Panc1 (cell line): ENCODE measurements around the gene DBH. TPM values are rescaled to one million over a fixed set of nuclear protein-coding genes. Genes with fewer than 3 reads are reported as not detected.
A peak's percentile ranks its signal among the peaks of the same experiment; 100 is the strongest.

Experiments
- ATAC-seq: fragments of 200-7000 bp; cut with Tn5 transposase; 2 replicates; pipeline ENCODE4 v1.9.1; 2020; ENCODE audit warnings: mild to moderate bottlenecking, moderate library complexity
- BruUV-seq: library from RNA; stranded (reverse); fragments of 400-500 nt; replicated peaks from 2 replicates; lab custom pipeline; 2021; lab: Mats Ljungman, UMichigan
- CTCF ChIA-PET: fragments of 300-600 bp; sonication (Branson Sonifier 250); formaldehyde crosslinking; loops from one replicate; lab custom pipeline; 2022; ENCODE audit warnings: antibody characterized with exemption; lab: Charles Lee
- POLR2A ChIA-PET: fragments of 300-600 bp; sonication (Branson Sonifier 250); formaldehyde crosslinking; loops from one replicate; lab custom pipeline; 2022; ENCODE audit warnings: antibody characterized with exemption; lab: Charles Lee
- DNase-seq: peaks from one replicate; pipeline ENCODE4 v3.0.0-alpha.2; 2010; ENCODE audit warnings: low read depth, low spot score
- H3K27ac ChIP-seq: 2 replicates; pipeline ENCODE4 v1.5.1; 2011; ENCODE audit warnings: mild to moderate bottlenecking, low read length, inconsistent platforms
- H3K27me3 ChIP-seq: fragments of 200-500 bp; sonication (Bioruptor generic); 2 replicates; pipeline ENCODE4 v1.6.0; 2014; ENCODE audit warnings: low read length, inconsistent platforms; ENCODE audit not compliant: control insufficient read depth, insufficient read depth
- H3K36me3 ChIP-seq: fragments of 200-500 bp; sonication (Bioruptor generic); 2 replicates; pipeline ENCODE4 v1.5.1; 2014; ENCODE audit warnings: inconsistent platforms, mild to moderate bottlenecking, low read length, moderate library complexity; ENCODE audit not compliant: control insufficient read depth, insufficient read depth
- H3K4me1 ChIP-seq: 2 replicates; pipeline ENCODE4 v1.5.1; 2011; ENCODE audit warnings: inconsistent platforms, mild to moderate bottlenecking, low read length, moderate library complexity; ENCODE audit not compliant: control insufficient read depth, insufficient read depth
- H3K4me3 ChIP-seq, 2 experiments: 2 replicates each; pipeline ENCODE4 v1.5.1; 2011 to 2012; ENCODE audit warnings: low read depth in 2 of 2, low read length in 2 of 2, mild to moderate bottlenecking in 2 of 2, inconsistent platforms in 1 of 2, moderate library complexity in 1 of 2
- H3K9me3 ChIP-seq: fragments of 200-500 bp; sonication (Bioruptor generic); 2 replicates; pipeline ENCODE4 v1.5.1; 2014; ENCODE audit warnings: low read depth, mild to moderate bottlenecking, inconsistent platforms, low read length, moderate library complexity; ENCODE audit not compliant: control insufficient read depth, insufficient read depth
- CTCF ChIP-seq: fragments of 450-650 bp; IDR thresholded peaks from 2 replicates; pipeline ENCODE4 v1.5.1; 2017; ENCODE audit warnings: mild to moderate bottlenecking
- POLR2AphosphoS5 ChIP-seq: IDR thresholded peaks from 2 replicates; pipeline ENCODE4 v1.6.1; 2012; ENCODE audit warnings: mild to moderate bottlenecking, low read depth, low read length, moderate library complexity
- REST ChIP-seq, 2 experiments: IDR thresholded peaks; 2 replicates each; pipeline ENCODE4 v1.6.1; 2011 to 2012; ENCODE audit warnings: low read depth in 2 of 2, control low read depth in 1 of 2, low read length in 1 of 2, mild to moderate bottlenecking in 1 of 2, moderate library complexity in 1 of 2; ENCODE audit not compliant: insufficient read depth in 1 of 2
- SIN3A ChIP-seq: IDR thresholded peaks from 2 replicates; pipeline ENCODE4 v1.6.1; 2012; ENCODE audit warnings: low read depth, mild to moderate bottlenecking, low read length, moderate library complexity, borderline replicate concordance; ENCODE audit not compliant: insufficient read depth
- TCF7L2 ChIP-seq: IDR thresholded peaks from 2 replicates; pipeline ENCODE4 v1.6.1; 2011; ENCODE audit warnings: mild to moderate bottlenecking, low read depth, low read length, inconsistent platforms
- in situ Hi-C: cut with HindIII; loops from 2 replicates; pipeline ENCODE4 v1.10.0; 2016; ENCODE audit warnings: low sequenced_read_pairs, low pct_unique_long_range_greater_than_20kb
- intact Hi-C: fragments of 100-400 bp; cut with micrococcal nuclease; formaldehyde crosslinking; loops from one replicate; pipeline ENCODE4 v1.10.0; 2022; ENCODE audit not compliant: unreplicated experiment
- total RNA-seq: library from RNA; stranded (reverse); gene quantifications from one replicate; pipeline ENCODE4 v1.2.1, GENCODE V29; 2021; ENCODE audit not compliant: unreplicated experiment

The DBH gene
- total RNA-seq, 1 experiment from 2014 or later: not detected

- no peaks in the 10 kb centered on the region for H3K27me3 ChIP-seq
These were observed 48.7 kb upstream of the DBH start for GRCh38 chr9:133587466-133587865.

GRCh38 chr9:133589454-133590227 lies 46.5 kb upstream of the DBH start:
- Histone ChIP-seq H3K27me3 (no peaks in the 10 kb centered on the region), H3K4me3 (no peak overlapping the region), H3K4me1 (peaks cover under 1% of the 10 kb centered on the region; the same call in 1 of the 2 replicates), H3K36me3 (no peaks in the 10 kb centered on the region), H3K9me3 (no peaks in the 10 kb centered on the region), H3K27ac (no peak overlapping the region)
- ChIA-PET CTCF (no interaction called here), POLR2A (no interaction called here)
- TF ChIP-seq REST (IDR thresholded peaks at IDR 0.05; ENCODE audit: insufficient read depth in 1 of 2, low read depth in 2 of 2, low read length in 1 of 2): no peak
- no peak for TF ChIP-seq SIN3A
- peak; percentile 84 for TF ChIP-seq CTCF
- TF ChIP-seq TCF7L2: no peak
- TF ChIP-seq POLR2AphosphoS5: no peak
- ATAC-seq: no peak
- DNase-seq: no peak
- intact Hi-C loops: no loop called here
- in situ Hi-C loops: no loop called here
- BruUV-seq: no TSS peak

More at GRCh38 chr9:133587466-133587865, 48.7 kb upstream of the DBH start:
- peaks cover 6% of the 10 kb centered on the region; the same call in 1 of the 2 replicates for H3K4me1 ChIP-seq
- in situ Hi-C loops: no loop called here
- H3K36me3 ChIP-seq: no peaks in the 10 kb centered on the region
- no peak for TF ChIP-seq TCF7L2
- no peak for TF ChIP-seq REST (IDR thresholded peaks at IDR 0.05; ENCODE audit: insufficient read depth in 1 of 2, low read depth in 2 of 2, low read length in 1 of 2)
- no peak for TF ChIP-seq SIN3A
- no peak for TF ChIP-seq CTCF
- TF ChIP-seq POLR2AphosphoS5: no peak
- ATAC-seq: no peak
- no peak overlapping the region for H3K4me3 ChIP-seq
- H3K9me3 ChIP-seq: no peaks in the 10 kb centered on the region
- intact Hi-C loops: no loop called here
- POLR2A ChIA-PET: no interaction called here
- CTCF ChIA-PET: no interaction called here
- no peak overlapping the region for H3K27ac ChIP-seq
- BruUV-seq: no TSS peak
- no peak for DNase-seq
